Nephron (organoid): ENCODE results near the gene FBN1.

Experiments used
- H3K27ac Mint-ChIP-seq, 3 experiments: 2 replicates each; pipeline ENCODE4 v1.8.0; 2020; ENCODE audit warnings: mixed read lengths in 3 of 3, mild to moderate bottlenecking in 2 of 3, moderate library complexity in 1 of 3
- H3K27me3 Mint-ChIP-seq: 2 replicates; pipeline ENCODE4 v1.8.0; 2021; ENCODE audit warnings: low read depth, mild to moderate bottlenecking, moderate library complexity, mixed read lengths
- H3K36me3 Mint-ChIP-seq: 2 replicates; pipeline ENCODE4 v1.8.0; 2020; ENCODE audit warnings: low read depth, mixed read lengths
- H3K4me1 Mint-ChIP-seq: 2 replicates; pipeline ENCODE4 v1.8.0; 2020; ENCODE audit warnings: mixed read lengths
- H3K4me3 Mint-ChIP-seq, 3 experiments: 2 replicates each; pipeline ENCODE4 v1.8.0; 2020; ENCODE audit warnings: mild to moderate bottlenecking in 3 of 3, mixed read lengths in 3 of 3, moderate library complexity in 2 of 3
- H3K9me3 Mint-ChIP-seq: 2 replicates; pipeline ENCODE4 v1.8.0; 2020; ENCODE audit warnings: mixed read lengths
- TF ChIP-seq, protein P1 (sequence below), 3 experiments: fragments of 200-600 bp; sonication (generic); IDR thresholded peaks; one replicate each; pipeline ENCODE4 v1.5.0; 2021; ENCODE audit warnings: antibody characterized with exemption in 3 of 3; ENCODE audit not compliant: unreplicated experiment in 3 of 3

The FBN1 gene

DNA sequence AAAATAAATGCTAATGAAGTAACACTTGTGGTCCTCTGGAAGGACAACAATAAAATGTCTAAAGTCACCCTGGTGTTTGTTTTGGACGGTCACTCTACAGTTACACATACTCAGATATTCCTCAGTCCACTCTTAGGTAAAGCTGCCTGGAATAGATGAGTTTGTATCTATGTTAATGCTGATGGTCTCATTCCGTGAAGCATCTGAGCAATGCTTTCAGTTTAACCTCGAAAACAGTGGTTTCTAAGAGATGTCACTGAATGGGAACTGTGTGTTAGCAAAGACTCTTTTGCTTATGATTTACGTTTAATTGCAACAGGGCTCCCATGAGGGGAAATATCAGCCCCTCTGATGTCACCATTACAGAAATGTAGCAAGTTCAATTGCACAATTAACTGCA, 49.1 kb downstream of the FBN1 start:
- H3K4me3 Mint-ChIP-seq = no peak overlapping the region
- H3K27ac Mint-ChIP-seq = no peak overlapping the region
- TF ChIP-seq, protein P1, sequence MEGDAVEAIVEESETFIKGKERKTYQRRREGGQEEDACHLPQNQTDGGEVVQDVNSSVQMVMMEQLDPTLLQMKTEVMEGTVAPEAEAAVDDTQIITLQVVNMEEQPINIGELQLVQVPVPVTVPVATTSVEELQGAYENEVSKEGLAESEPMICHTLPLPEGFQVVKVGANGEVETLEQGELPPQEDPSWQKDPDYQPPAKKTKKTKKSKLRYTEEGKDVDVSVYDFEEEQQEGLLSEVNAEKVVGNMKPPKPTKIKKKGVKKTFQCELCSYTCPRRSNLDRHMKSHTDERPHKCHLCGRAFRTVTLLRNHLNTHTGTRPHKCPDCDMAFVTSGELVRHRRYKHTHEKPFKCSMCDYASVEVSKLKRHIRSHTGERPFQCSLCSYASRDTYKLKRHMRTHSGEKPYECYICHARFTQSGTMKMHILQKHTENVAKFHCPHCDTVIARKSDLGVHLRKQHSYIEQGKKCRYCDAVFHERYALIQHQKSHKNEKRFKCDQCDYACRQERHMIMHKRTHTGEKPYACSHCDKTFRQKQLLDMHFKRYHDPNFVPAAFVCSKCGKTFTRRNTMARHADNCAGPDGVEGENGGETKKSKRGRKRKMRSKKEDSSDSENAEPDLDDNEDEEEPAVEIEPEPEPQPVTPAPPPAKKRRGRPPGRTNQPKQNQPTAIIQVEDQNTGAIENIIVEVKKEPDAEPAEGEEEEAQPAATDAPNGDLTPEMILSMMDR (IDR thresholded peaks at IDR 0.05; ENCODE audit: unreplicated experiment in 3 of 3) = no peak
- H3K36me3 Mint-ChIP-seq = peaks cover 25% of the 10 kb centered on the region
- no peaks in the 10 kb centered on the region for H3K9me3 Mint-ChIP-seq
- peaks cover 4% of the 10 kb centered on the region for H3K4me1 Mint-ChIP-seq
- no peaks in the 10 kb centered on the region for H3K27me3 Mint-ChIP-seq

- TF ChIP-seq, protein P1 (IDR thresholded peaks at IDR 0.05; ENCODE audit: unreplicated experiment in 3 of 3) = no peak
- Mint-ChIP-seq H3K9me3 (no peaks in the 10 kb centered on the region), H3K4me1 (peaks cover 3% of the 10 kb centered on the region), H3K27ac (no peak overlapping the region), H3K4me3 (no peak overlapping the region), H3K27me3 (no peaks in the 10 kb centered on the region), H3K36me3 (peaks cover 25% of the 10 kb centered on the region)
These were observed 49.5 kb downstream of the FBN1 start for GRCh38 chr15:48595981-48596380.

- Mint-ChIP-seq H3K36me3 (peaks cover 21% of the 10 kb centered on the region), H3K9me3 (no peaks in the 10 kb centered on the region), H3K4me3 (no peak overlapping the region), H3K27me3 (no peaks in the 10 kb centered on the region), H3K4me1 (peaks cover 7% of the 10 kb centered on the region), H3K27ac (no peak overlapping the region)
- TF ChIP-seq, protein P1 (IDR thresholded peaks at IDR 0.05; ENCODE audit: unreplicated experiment in 3 of 3) = no peak
These were observed 52.6 kb downstream of the FBN1 start for GRCh38 chr15:48592933-48593332.

DNA sequence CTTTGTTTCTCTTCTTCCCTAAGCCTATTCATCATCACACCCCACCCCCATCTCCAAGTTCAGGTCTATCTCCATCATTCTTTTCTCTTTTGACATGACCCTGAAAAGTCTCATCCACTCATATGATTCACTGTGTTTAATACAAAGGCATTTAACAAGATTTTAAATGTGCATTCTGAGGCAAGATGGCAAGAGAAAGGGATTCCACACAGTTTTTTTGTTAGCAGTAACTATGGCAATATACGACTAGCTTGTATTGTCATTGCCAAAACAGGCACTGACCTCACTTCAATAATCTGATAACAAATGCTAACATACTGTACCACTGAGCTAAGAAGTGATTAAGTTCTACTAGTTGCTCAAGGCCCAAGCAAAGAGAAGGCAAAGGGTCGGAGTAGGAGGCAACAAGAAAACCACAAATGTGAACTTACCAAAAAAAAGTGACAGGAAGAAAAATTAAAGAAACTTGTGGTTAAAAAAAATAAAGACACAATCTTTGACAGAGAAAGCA, 53.2 kb downstream of the FBN1 start:
- peaks cover 21% of the 10 kb centered on the region for H3K36me3 Mint-ChIP-seq
- no peaks in the 10 kb centered on the region for H3K27me3 Mint-ChIP-seq
- peaks cover 7% of the 10 kb centered on the region for H3K4me1 Mint-ChIP-seq
- H3K27ac Mint-ChIP-seq = no peak overlapping the region
- H3K9me3 Mint-ChIP-seq = no peaks in the 10 kb centered on the region
- TF ChIP-seq, protein P1 (IDR thresholded peaks at IDR 0.05; ENCODE audit: unreplicated experiment in 3 of 3) = no peak
- no peak overlapping the region for H3K4me3 Mint-ChIP-seq

- Mint-ChIP-seq H3K9me3 (no peaks in the 10 kb centered on the region), H3K27ac (no peak overlapping the region), H3K4me3 (no peak overlapping the region), H3K4me1 (peaks cover 7% of the 10 kb centered on the region), H3K27me3 (no peaks in the 10 kb centered on the region), H3K36me3 (peaks cover 18% of the 10 kb centered on the region)
- TF ChIP-seq, protein P1 (IDR thresholded peaks at IDR 0.05; ENCODE audit: unreplicated experiment in 3 of 3) = no peak
These were observed 54.8 kb downstream of the FBN1 start for GRCh38 chr15:48590723-48591122.

DNA sequence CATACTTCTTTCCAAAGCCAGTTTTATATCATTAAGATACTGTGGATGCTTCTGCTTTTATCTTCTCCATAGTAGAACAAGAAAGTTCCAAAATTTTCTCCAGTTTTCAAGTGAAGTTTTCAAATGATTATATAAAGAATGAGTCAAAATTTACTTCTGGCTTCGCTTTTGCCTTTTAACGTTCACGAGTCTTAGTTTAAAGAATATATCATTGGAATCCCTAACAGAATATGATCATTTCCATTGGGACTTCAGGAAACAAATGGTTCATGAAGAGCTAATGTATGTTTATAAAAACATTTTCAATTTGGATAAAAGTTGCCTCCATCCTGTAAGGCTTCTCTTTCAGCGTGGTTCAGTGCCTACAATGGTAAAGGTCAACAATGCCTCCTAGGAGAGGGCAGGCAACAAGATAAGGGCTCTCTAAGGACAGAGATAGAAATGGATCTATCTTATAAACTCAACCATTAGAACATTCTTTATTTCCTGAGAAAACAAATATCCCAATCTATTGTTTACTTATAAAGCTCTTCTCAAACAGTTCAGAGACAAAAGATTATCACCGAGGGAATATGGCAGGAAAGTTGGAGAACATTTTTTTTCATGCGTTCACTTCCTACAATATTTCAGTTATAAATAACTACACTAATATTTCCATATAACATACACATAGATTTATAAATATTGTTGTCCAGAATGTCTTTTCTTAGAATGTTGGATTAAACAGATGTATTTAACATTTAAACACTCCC, 60.5 kb downstream of the FBN1 start:
- Mint-ChIP-seq H3K4me1 (peaks cover 26% of the 10 kb centered on the region), H3K27ac (peak overlapping the region in 1 of 3 experiments; percentile 52), H3K36me3 (peaks cover 4% of the 10 kb centered on the region), H3K9me3 (no peaks in the 10 kb centered on the region), H3K4me3 (no peak overlapping the region), H3K27me3 (no peaks in the 10 kb centered on the region)
- TF ChIP-seq, protein P1 (IDR thresholded peaks at IDR 0.05; ENCODE audit: unreplicated experiment in 3 of 3) = no peak
